Measurements from ENCODE around the gene MYO10.

MYO10 gene

GRCh38 chr5:16733331-16734006 is 202.6 kb downstream of the MYO10 start:
- no peak overlapping the region for H3K9ac ChIP-seq (ENCODE audit: low read depth, low read length)
- H3K36me3 ChIP-seq (ENCODE audit: insufficient read depth, low read length): no peaks in the 10 kb centered on the region
- no peaks in the 10 kb centered on the region for H4K20me1 ChIP-seq (ENCODE audit: insufficient read depth, low read length)
- DNase-seq (no peak), ATAC-seq (ENCODE audit: insufficient read depth, low read depth) (no peak)
- TF ChIP-seq CTCF (IDR thresholded peaks at IDR 0.05; ENCODE audit: borderline replicate concordance, extremely low read depth, low read length, poor library complexity, severe bottlenecking) (no peak), EZH2 (IDR thresholded peaks at IDR 0.05; ENCODE audit: borderline replicate concordance, low read depth, low read length, severe bottlenecking) (no peak)
- H3K4me2 ChIP-seq (ENCODE audit: insufficient read depth, low read length): no peak overlapping the region
- no peak overlapping the region for H3K4me3 ChIP-seq (ENCODE audit: low read depth in 1 of 2, low read length in 2 of 2)
- no peaks in the 10 kb centered on the region for H3K4me1 ChIP-seq (ENCODE audit: insufficient read depth, low read length)
- H3K27me3 ChIP-seq (ENCODE audit: insufficient read depth, low read length, poor library complexity): no peaks in the 10 kb centered on the region
- H2AFZ ChIP-seq (ENCODE audit: low read depth, low read length): no peak overlapping the region
- H3K27ac ChIP-seq (ENCODE audit: low read length): no peak overlapping the region
- no peaks in the 10 kb centered on the region for H3K9me3 ChIP-seq (ENCODE audit: insufficient read depth, low read length, severe bottlenecking)
- no peaks in the 10 kb centered on the region for H3K79me2 ChIP-seq (ENCODE audit: insufficient read depth, low read length)

DNA sequence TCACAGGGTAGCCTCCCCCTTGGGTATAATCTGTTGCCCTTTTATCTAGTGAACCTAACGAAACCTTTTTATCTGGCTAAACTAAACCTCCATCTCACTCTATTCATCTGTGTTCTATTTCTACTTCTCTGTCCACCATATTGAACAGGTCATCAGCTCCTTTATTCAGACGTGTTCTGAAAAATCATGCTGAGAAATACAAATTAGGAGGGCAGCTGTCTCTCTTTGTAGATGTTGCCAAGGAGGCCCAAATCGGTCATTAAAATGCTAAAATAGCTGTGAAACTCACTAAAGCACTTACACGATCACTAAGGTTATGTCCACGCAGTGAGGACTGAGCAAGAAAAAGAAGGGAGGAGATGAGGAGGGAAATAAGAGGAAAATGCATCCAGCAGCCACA is 203.7 kb downstream of the MYO10 start:
- Histone ChIP-seq H3K4me2 (ENCODE audit: insufficient read depth, low read length) (no peak overlapping the region), H3K27me3 (ENCODE audit: insufficient read depth, low read length, poor library complexity) (no peaks in the 10 kb centered on the region), H3K4me3 (ENCODE audit: low read depth in 1 of 2, low read length in 2 of 2) (no peak overlapping the region), H3K9ac (ENCODE audit: low read depth, low read length) (no peak overlapping the region), H3K36me3 (ENCODE audit: insufficient read depth, low read length) (no peaks in the 10 kb centered on the region), H4K20me1 (ENCODE audit: insufficient read depth, low read length) (no peaks in the 10 kb centered on the region), H3K27ac (ENCODE audit: low read length) (no peak overlapping the region), H3K4me1 (ENCODE audit: insufficient read depth, low read length) (no peaks in the 10 kb centered on the region), H2AFZ (ENCODE audit: low read depth, low read length) (no peak overlapping the region), H3K79me2 (ENCODE audit: insufficient read depth, low read length) (no peaks in the 10 kb centered on the region), H3K9me3 (ENCODE audit: insufficient read depth, low read length, severe bottlenecking) (no peaks in the 10 kb centered on the region)
- ATAC-seq (ENCODE audit: insufficient read depth, low read depth) (no peak), DNase-seq (no peak)
- TF ChIP-seq CTCF (IDR thresholded peaks at IDR 0.05; ENCODE audit: borderline replicate concordance, extremely low read depth, low read length, poor library complexity, severe bottlenecking): no peak
- TF ChIP-seq EZH2 (IDR thresholded peaks at IDR 0.05; ENCODE audit: borderline replicate concordance, low read depth, low read length, severe bottlenecking): no peak

DNA sequence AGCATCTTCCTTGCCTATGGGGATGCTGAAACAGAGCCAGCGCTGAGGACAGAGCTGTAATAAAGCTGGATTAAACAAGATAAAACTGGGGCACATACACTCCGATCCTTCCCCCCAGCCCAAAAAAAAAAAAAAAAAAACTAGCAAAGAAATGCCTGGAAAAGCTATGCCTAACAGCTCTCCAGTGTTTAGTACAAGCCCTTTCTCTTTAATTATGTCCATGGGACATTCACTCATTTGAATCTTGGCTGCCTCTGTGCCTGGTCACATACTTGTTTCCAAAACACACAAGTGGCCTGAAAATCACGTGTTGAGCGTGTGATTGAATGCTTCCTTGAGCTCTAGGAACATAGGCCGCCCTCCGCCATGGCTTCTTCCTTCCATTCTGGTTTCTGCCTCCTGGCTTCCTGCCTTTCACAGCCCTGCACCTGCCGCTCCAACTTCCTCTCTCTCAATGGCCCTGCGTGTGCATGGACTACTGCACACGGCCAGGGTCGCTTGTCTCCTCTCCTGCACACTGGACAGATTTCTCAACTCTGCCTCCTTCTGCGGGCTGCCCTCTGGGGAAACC is 208.2 kb downstream of the MYO10 start:
- Histone ChIP-seq H3K79me2 (ENCODE audit: insufficient read depth, low read length) (no peaks in the 10 kb centered on the region), H3K9me3 (ENCODE audit: insufficient read depth, low read length, severe bottlenecking) (no peaks in the 10 kb centered on the region), H3K4me2 (ENCODE audit: insufficient read depth, low read length) (no peak overlapping the region), H3K36me3 (ENCODE audit: insufficient read depth, low read length) (no peaks in the 10 kb centered on the region), H3K9ac (ENCODE audit: low read depth, low read length) (no peak overlapping the region), H3K4me3 (ENCODE audit: low read depth in 1 of 2, low read length in 2 of 2) (no peak overlapping the region), H3K27ac (ENCODE audit: low read length) (no peak overlapping the region), H2AFZ (ENCODE audit: low read depth, low read length) (no peak overlapping the region), H3K27me3 (ENCODE audit: insufficient read depth, low read length, poor library complexity) (no peaks in the 10 kb centered on the region), H3K4me1 (ENCODE audit: insufficient read depth, low read length) (peaks cover 8% of the 10 kb centered on the region), H4K20me1 (ENCODE audit: insufficient read depth, low read length) (no peaks in the 10 kb centered on the region)
- DNase-seq: no peak
- TF ChIP-seq EZH2 (IDR thresholded peaks at IDR 0.05; ENCODE audit: borderline replicate concordance, low read depth, low read length, severe bottlenecking) (no peak), CTCF (IDR thresholded peaks at IDR 0.05; ENCODE audit: borderline replicate concordance, extremely low read depth, low read length, poor library complexity, severe bottlenecking) (no peak)
- no peak for ATAC-seq (ENCODE audit: insufficient read depth, low read depth)
